ENCODE results near the gene ALPL. TPM values are rescaled to one million over a fixed set of nuclear protein-coding genes. Genes with fewer than 3 reads are reported as not detected.

ALPL gene
- total RNA-seq, 1 donor from 2014 or later = 16.7 TPM

- H3K4me3 Mint-ChIP-seq = no peak overlapping the region
- no peaks in the 10 kb centered on the region for H3K36me3 Mint-ChIP-seq (ENCODE audit: low read depth)
- no peak for DNase-seq (ENCODE audit: low read depth, low spot score)
- H3K27me3 Mint-ChIP-seq (ENCODE audit: low read depth) = peaks cover 5% of the 10 kb centered on the region
- H3K9me3 Mint-ChIP-seq = no peaks in the 10 kb centered on the region
- peaks cover under 1% of the 10 kb centered on the region for H3K4me1 Mint-ChIP-seq
- no peak overlapping the region for H3K27ac Mint-ChIP-seq (ENCODE audit: unreplicated experiment)
- TF ChIP-seq CTCF (conservative IDR thresholded peaks at IDR 0.05) = no peak
Measured at GRCh38 chr1:21616372-21616771, 107.1 kb downstream of the ALPL start.

- peaks cover 9% of the 10 kb centered on the region for H3K27me3 Mint-ChIP-seq (ENCODE audit: low read depth)
- H3K9me3 Mint-ChIP-seq = no peaks in the 10 kb centered on the region
- H3K4me1 Mint-ChIP-seq = peaks cover 5% of the 10 kb centered on the region
- TF ChIP-seq CTCF (conservative IDR thresholded peaks at IDR 0.05) = no peak
- H3K4me3 Mint-ChIP-seq = no peak overlapping the region
- no peak for DNase-seq (ENCODE audit: low read depth, low spot score)
- H3K27ac Mint-ChIP-seq (ENCODE audit: unreplicated experiment) = no peak overlapping the region
- H3K36me3 Mint-ChIP-seq (ENCODE audit: low read depth) = no peaks in the 10 kb centered on the region
Measured at GRCh38 chr1:21617126-21617738, 108.0 kb downstream of the ALPL start.

- Mint-ChIP-seq H3K4me1 (peaks cover 9% of the 10 kb centered on the region), H3K27me3 (ENCODE audit: low read depth) (peaks cover 14% of the 10 kb centered on the region), H3K36me3 (ENCODE audit: low read depth) (no peaks in the 10 kb centered on the region), H3K4me3 (no peak overlapping the region), H3K9me3 (no peaks in the 10 kb centered on the region), H3K27ac (ENCODE audit: unreplicated experiment) (no peak overlapping the region)
- no peak for DNase-seq (ENCODE audit: low read depth, low spot score)
- no peak for TF ChIP-seq CTCF (conservative IDR thresholded peaks at IDR 0.05)
Measured at GRCh38 chr1:21618059-21618458, 108.8 kb downstream of the ALPL start.

GRCh38 chr1:21618561-21619374 lies 109.5 kb downstream of the ALPL start:
- no peak overlapping the region for H3K27ac Mint-ChIP-seq (ENCODE audit: unreplicated experiment)
- H3K27me3 Mint-ChIP-seq (ENCODE audit: low read depth) = peaks cover 14% of the 10 kb centered on the region
- no peak overlapping the region for H3K4me3 Mint-ChIP-seq

GRCh38 chr1:21619375-21619947 lies 110.2 kb downstream of the ALPL start:
- Mint-ChIP-seq H3K27ac (ENCODE audit: unreplicated experiment) (no peak overlapping the region), H3K27me3 (ENCODE audit: low read depth) (peaks cover 17% of the 10 kb centered on the region), H3K9me3 (no peaks in the 10 kb centered on the region), H3K36me3 (ENCODE audit: low read depth) (no peaks in the 10 kb centered on the region), H3K4me3 (no peak overlapping the region), H3K4me1 (peaks cover 9% of the 10 kb centered on the region)
- no peak for DNase-seq (ENCODE audit: low read depth, low spot score)
- no peak for TF ChIP-seq CTCF (conservative IDR thresholded peaks at IDR 0.05)

More at GRCh38 chr1:21618561-21619374, 109.5 kb downstream of the ALPL start:
- no peaks in the 10 kb centered on the region for H3K36me3 Mint-ChIP-seq (ENCODE audit: low read depth)
- DNase-seq (ENCODE audit: low read depth, low spot score) = no peak
- peaks cover 9% of the 10 kb centered on the region for H3K4me1 Mint-ChIP-seq
- TF ChIP-seq CTCF (conservative IDR thresholded peaks at IDR 0.05) = no peak
- no peaks in the 10 kb centered on the region for H3K9me3 Mint-ChIP-seq
